ENCODE data around the gene PI4KA.

PI4KA gene

DNA sequence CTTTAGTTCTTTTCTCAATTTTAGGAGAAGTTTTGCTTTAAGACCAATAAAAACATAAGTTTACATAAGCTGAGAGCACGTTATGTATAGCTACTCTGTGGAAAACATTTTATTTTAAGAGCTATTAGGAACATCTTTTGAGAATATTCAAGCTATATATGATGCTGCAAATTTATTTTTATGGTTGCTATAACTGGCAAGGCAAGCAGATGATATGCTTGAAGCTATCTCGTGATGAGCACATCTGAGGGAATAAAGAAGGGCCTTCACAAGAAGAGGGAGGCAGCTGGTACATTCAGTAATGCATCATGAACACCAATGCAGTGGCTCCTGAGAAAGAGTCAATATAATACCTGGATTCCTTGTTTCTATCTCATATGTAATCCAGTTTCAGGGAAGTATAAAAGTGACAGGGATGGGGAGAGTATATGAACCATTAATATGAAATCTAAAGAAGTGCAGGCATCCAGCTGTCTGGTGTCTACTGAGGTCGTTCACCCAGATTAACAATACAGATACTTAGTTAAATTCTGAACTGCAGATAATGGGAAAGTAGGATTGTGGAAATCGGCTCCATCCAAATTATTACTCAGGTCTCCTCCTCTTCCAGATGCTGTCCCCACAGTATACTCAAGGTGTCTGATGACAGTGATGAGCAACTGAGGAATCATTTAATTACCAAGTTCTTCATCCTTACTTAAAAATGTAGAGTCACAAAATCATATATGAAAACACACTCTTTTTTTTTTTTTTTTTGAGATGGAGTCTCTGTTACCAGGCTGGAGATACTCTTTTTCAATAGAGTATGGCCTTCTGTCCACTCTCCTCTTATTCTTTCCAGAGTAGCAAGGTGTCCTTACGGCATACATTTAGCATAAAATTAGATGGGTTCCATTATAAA lies 185.1 kb downstream of the PI4KA start:
- H3K4me3 ChIP-seq (replicated peaks; ENCODE audit: insufficient read depth, low read length): no peak overlapping the region
- no peak overlapping the region for H3K27ac ChIP-seq (replicated peaks)
- peaks cover 19% of the 10 kb centered on the region for H3K27me3 ChIP-seq (ENCODE audit: insufficient read depth, poor library complexity, severe bottlenecking)
- no peak for DNase-seq (ENCODE audit: low read depth in 1 of 2, low spot score in 1 of 2)
- TF ChIP-seq POLR2AphosphoS5 (IDR thresholded peaks at IDR 0.05; ENCODE audit: low read depth) (no peak), SPI1 (IDR thresholded peaks at IDR 0.05; ENCODE audit: borderline replicate concordance, low read depth) (no peak), CTCF (IDR thresholded peaks at IDR 0.05; ENCODE audit: insufficient read depth, low read length) (no peak), GABPA (IDR thresholded peaks at IDR 0.05; ENCODE audit: low read depth) (no peak)
- TF ChIP-seq, protein P1, sequence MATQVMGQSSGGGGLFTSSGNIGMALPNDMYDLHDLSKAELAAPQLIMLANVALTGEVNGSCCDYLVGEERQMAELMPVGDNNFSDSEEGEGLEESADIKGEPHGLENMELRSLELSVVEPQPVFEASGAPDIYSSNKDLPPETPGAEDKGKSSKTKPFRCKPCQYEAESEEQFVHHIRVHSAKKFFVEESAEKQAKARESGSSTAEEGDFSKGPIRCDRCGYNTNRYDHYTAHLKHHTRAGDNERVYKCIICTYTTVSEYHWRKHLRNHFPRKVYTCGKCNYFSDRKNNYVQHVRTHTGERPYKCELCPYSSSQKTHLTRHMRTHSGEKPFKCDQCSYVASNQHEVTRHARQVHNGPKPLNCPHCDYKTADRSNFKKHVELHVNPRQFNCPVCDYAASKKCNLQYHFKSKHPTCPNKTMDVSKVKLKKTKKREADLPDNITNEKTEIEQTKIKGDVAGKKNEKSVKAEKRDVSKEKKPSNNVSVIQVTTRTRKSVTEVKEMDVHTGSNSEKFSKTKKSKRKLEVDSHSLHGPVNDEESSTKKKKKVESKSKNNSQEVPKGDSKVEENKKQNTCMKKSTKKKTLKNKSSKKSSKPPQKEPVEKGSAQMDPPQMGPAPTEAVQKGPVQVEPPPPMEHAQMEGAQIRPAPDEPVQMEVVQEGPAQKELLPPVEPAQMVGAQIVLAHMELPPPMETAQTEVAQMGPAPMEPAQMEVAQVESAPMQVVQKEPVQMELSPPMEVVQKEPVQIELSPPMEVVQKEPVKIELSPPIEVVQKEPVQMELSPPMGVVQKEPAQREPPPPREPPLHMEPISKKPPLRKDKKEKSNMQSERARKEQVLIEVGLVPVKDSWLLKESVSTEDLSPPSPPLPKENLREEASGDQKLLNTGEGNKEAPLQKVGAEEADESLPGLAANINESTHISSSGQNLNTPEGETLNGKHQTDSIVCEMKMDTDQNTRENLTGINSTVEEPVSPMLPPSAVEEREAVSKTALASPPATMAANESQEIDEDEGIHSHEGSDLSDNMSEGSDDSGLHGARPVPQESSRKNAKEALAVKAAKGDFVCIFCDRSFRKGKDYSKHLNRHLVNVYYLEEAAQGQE (IDR thresholded peaks at IDR 0.05; ENCODE audit: insufficient replicate concordance, low read depth): no peak

DNA sequence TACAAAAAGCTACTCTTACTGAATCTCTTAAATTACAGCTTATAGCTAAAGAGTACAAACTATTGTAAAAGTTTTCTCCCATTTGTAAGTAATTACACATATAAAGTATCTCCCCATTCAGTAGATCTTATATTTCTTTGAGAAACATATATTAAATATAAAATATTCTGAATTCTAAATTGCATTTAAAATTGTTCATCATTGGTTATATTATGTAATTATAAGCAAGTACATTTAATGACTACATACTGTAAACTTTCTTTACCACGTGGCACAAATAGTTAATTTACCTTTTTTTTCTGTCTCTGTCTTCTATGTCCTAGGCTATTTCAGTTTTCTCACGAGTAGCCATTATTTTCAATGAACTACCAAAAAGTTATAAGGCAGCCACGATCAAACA lies 185.9 kb downstream of the PI4KA start:
- no peak overlapping the region for H3K27ac ChIP-seq (replicated peaks)
- no peak overlapping the region for H3K4me3 ChIP-seq (replicated peaks; ENCODE audit: insufficient read depth, low read length)
- TF ChIP-seq, protein P1 (IDR thresholded peaks at IDR 0.05; ENCODE audit: insufficient replicate concordance, low read depth): no peak
- TF ChIP-seq SPI1 (IDR thresholded peaks at IDR 0.05; ENCODE audit: borderline replicate concordance, low read depth) (no peak), POLR2AphosphoS5 (IDR thresholded peaks at IDR 0.05; ENCODE audit: low read depth) (no peak), CTCF (IDR thresholded peaks at IDR 0.05; ENCODE audit: insufficient read depth, low read length) (no peak), GABPA (IDR thresholded peaks at IDR 0.05; ENCODE audit: low read depth) (no peak)
- no peak for DNase-seq (ENCODE audit: low read depth in 1 of 2, low spot score in 1 of 2)
- peaks cover 19% of the 10 kb centered on the region for H3K27me3 ChIP-seq (ENCODE audit: insufficient read depth, poor library complexity, severe bottlenecking)

DNA sequence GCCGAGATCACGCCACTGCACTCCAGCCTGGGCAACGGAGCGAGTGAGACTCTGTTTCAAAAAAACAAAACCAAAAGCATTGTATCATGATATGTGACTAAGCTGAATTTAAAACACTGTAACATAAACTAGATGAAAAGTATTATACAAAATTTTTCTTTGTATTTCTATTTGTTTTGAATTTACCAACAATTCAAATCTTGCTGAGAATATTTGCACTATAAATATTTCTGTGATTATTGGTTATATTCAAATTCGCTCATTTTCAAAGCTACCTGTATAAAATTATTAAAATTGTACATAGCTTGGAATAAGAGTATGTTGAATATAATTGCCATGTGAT lies 186.6 kb downstream of the PI4KA start:
- Histone ChIP-seq H3K27me3 (ENCODE audit: insufficient read depth, poor library complexity, severe bottlenecking) (peaks cover 19% of the 10 kb centered on the region), H3K4me3 (replicated peaks; ENCODE audit: insufficient read depth, low read length) (no peak overlapping the region), H3K27ac (replicated peaks) (no peak overlapping the region)
- no peak for DNase-seq (ENCODE audit: low read depth in 1 of 2, low spot score in 1 of 2)
- no peak for TF ChIP-seq GABPA (IDR thresholded peaks at IDR 0.05; ENCODE audit: low read depth)
- TF ChIP-seq, protein P1 (IDR thresholded peaks at IDR 0.05; ENCODE audit: insufficient replicate concordance, low read depth): no peak

All from HL-60 (cell line).